GM18870 (cell line): ENCODE data around the gene AMHR2.
"Not testable (repeated sequence)": the region's sequence is repeated elsewhere in the genome, so short reads cannot be mapped to it uniquely, and the experiment has no call there.

Experiments used
- ATAC-seq: cut with Tn5 transposase; IDR thresholded peaks from one replicate; pipeline ENCODE4 v1.9.1; 2021; ENCODE audit warnings: moderate library complexity; ENCODE audit not compliant: unreplicated experiment

The AMHR2 gene

DNA sequence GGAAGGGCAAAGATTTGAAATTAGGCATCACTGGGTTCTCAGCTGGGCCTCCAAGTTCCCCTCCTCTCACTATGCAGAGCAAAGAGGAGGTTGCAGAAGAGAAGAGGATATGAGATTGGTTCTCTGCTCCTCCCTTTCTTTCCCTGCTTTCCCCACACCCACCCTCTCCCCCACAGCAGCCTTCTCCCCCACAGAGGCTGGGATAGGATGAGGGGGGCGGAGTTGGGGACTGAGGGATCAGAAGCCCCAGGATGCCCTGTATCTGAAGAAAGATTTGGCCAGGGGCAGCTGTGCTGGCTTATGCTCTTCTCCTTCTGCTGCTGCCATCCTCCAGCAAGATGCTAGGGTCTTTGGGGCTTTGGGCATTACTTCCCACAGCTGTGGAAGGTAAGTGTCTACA lies at the start of gene AMHR2:
Gene AMHR2 (plus strand): TSS at position 259 of the 400 bp plus-strand sequence. CDS start 80 bp downstream, at position 339.
- no peak for ATAC-seq

DNA sequence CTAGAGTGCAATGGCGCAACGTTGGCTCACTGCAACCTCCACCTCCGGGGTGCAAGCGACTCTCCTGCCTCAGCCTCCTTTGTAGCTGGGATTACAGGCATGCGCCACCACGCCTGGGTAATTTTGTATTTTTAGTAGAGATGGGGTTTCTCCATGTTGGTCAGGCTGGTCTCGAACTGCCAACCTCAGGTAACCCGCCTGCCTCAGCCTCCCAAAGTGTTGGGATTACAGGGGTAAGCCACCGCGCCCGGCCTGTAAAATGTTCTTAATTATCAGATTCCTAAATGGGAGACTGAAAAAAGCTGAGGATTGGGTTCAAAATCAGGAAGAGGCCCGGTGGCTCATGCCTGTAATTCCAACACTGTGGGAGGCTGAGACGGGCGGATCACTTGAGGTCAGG lies 49.4 kb upstream of the AMHR2 start:
- ATAC-seq = not testable (repeated sequence)

DNA sequence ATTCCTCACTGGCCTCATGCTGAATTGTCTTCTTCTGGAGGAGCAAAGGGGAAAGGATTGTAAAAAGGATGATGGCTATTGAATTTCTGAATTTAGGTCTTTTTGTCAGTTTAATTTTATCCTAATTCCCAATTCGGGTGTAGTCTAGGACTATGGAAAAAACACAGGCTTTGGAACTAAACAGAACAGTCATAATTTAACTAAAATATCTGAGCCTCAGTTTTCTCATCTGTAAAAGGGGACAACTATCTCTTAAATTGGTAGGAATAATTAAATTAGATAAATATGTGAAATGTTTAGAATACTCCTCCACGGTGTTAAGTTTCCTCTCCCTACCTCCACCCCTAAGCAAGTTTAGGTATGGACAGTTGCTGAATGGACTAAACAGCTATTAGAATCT lies 46.9 kb upstream of the AMHR2 start:
- no peak for ATAC-seq

DNA sequence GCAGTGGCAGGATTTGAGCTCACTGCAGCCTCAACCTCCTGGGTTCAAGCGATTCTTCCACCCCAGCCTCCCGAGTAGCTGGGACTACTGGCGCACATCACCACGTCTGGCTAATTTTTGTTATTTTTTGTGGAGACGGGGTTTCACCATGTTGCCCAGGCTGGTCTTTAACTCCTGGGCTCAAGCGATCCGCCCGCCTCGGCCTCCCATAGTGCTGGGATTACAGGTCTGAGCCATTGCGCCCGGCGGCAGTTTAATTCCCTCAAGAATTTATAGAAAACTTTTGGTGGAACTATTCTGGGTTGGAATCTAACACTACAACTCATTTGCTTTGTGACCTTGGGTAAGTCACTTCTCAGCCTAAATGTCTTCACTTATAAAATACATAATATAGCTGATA lies 45.4 kb upstream of the AMHR2 start:
- no peak for ATAC-seq

DNA sequence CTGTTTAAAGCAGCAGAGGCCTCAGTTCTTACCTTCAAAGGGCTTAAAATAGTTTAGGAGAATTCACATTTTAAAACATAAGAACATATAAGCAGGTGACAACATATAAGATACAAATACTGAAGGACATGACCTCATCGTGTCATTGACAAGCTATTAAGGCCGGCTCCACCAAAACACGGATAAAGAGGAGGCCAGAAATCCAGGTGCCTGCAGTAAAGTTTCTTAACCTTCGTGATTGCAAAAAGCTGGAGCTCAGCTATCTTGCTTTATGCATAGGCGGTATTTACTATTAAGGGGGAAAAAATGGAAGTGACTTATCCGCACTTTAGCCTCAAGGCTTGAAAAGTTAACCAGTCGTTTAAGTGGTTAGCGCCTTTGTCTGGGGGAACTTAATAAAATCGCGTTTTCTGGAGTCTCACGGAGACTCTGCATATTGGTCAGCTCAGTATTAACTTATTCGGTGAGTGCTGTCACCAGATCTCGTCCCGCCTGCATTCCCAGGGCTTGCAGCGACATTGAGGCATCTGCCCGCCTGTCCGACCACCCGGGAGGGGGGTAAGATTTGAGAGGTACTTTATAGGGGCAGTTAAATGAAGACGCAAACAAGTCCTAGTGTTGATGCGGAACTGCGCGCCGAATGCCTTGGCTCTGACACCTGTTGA lies 44.8 kb upstream of the AMHR2 start:
- peak; percentile 0 for ATAC-seq

DNA sequence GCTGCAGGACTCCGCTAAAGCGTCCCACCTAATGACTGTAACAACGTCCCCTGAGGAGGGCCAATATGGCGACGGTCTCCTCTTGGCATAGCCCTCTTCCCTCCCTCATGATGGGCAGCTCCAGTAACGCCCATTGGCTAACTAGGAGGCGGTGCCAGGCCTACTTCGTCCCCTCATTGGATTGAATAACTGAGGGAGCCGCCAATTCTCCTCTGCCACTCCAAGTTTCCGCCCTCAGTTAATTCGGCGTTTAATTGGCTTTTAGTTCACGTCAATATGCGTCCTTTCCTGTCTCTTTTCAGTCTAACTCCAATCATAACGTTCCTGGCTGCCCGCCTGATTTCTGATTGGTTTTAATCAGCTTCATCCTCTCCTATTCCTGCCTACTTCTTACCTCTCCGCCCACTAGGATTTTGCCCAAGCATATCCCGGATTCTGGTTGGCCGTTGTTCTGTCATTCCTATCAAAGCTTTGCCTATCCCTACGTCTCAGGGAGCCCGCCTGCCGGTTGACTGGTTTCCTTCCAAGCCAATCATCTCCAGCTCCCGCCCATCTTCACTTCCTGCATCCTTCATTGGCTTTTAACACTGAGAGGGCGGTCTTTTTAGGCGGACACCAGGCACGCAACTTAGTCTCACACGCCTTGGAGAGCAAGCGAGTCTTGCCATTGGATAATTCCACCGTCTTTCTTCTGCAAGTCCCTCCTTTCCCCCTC lies 44.1 kb upstream of the AMHR2 start:
- ATAC-seq = peak; percentile 85

DNA sequence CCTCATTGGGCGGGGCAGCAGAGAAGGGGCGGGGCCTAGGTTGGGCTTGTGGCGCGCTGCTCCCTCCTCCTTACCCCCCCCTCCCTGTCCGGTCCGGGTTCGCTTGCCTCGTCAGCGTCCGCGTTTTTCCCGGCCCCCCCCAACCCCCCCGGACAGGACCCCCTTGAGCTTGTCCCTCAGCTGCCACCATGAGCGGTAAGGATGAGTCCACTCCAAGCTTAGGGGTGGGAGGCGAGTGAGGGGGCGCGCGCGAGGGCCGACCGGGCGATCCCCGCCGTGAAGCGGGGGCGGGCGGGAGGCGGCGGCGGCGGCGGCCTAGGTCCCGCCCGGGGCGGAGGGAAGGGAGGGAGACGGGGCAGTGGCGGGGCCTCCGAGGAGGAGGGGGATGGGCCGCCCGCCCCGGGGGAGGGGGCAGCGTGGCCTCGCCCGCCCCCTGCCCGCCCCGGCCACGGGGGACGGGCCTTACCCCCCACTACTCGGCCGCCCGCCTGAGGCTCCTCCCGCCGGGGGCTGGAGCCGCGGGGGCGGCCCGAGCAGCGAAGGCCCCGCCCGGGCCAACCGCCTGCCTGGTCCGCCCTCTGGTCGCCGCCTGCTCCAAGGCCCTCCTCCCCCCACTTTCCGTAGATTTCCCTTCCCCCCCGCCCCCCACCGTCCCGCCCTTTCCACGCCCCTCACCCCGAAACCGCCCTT lies 43.4 kb upstream of the AMHR2 start, which contains the start of gene SP1:
Gene SP1 (plus strand): TSS at position 73 of the 690 bp plus-strand sequence. CDS start 116 bp downstream, at position 189.
- no peak for ATAC-seq

DNA sequence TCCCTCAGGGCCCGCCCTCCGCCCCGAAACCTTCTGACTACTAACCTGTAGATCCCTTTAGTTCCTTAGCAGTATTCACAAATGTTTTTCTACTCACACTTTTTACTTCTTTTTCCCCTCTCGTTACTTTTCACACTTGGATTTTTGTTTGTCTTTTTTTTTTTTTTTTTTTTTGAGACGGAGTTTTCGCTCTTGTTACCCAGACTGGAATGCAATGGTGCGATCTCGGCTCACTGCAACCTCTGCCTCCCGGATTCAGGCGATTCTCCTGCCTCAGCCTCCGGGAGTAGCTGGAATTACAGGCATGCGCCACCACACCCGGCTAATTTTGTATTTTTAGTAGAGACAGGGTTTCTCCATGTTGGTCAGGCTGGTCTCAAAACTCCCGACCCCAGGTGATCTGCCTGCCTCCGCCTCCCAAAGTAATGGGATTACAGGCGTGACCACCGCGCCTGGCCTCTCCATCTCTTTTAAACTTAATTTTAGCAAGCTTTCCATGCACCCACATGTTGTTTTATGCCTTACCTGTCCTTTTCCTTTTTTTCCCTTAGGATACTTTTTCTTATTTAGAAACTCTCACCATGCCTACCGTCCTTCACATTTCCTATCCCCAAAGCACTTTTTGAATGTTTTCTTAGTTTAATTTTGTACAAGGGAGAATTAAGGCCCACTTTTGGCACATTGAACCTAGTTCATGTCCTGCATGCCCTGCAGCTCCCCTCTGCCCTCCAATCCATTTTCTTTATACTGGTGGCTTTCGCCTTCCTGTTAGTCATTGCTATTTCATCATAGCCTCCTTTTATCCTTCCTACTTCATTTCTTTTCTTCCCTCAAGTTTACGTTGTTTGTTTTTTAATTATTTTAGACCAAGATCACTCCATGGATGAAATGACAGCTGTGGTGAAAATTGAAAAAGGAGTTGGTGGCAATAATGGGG lies 42.6 kb upstream of the AMHR2 start:
- ATAC-seq = no peak

DNA sequence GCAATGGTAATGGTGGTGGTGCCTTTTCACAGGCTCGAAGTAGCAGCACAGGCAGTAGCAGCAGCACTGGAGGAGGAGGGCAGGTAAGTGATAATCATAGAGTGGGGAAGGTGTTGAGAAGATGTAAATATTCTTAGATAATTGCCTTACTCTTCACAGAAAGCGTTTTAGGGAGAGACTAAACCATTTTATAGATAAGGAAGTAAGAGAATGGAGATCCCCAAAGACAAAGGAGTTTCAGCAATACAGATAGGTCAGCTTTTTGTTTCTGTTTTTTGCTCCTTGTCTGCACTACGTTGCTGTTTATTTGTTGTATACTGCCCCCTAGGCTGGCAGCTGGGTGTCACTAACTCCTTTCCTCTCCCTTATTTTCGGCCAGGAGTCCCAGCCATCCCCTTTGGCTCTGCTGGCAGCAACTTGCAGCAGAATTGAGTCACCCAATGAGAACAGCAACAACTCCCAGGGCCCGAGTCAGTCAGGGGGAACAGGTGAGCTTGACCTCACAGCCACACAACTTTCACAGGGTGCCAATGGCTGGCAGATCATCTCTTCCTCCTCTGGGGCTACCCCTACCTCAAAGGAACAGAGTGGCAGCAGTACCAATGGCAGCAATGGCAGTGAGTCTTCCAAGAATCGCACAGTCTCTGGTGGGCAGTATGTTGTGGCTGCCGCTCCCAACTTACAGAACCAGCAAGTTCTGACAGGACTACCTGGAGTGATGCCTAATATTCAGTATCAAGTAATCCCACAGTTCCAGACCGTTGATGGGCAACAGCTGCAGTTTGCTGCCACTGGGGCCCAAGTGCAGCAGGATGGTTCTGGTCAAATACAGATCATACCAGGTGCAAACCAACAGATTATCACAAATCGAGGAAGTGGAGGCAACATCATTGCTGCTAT lies 41.7 kb upstream of the AMHR2 start:
- ATAC-seq = no peak

DNA sequence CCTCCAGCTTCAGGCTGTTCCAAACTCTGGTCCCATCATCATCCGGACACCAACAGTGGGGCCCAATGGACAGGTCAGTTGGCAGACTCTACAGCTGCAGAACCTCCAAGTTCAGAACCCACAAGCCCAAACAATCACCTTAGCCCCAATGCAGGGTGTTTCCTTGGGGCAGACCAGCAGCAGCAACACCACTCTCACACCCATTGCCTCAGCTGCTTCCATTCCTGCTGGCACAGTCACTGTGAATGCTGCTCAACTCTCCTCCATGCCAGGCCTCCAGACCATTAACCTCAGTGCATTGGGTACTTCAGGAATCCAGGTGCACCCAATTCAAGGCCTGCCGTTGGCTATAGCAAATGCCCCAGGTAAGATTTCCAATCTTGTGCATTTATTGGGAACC lies 40.4 kb upstream of the AMHR2 start:
- ATAC-seq = no peak

DNA sequence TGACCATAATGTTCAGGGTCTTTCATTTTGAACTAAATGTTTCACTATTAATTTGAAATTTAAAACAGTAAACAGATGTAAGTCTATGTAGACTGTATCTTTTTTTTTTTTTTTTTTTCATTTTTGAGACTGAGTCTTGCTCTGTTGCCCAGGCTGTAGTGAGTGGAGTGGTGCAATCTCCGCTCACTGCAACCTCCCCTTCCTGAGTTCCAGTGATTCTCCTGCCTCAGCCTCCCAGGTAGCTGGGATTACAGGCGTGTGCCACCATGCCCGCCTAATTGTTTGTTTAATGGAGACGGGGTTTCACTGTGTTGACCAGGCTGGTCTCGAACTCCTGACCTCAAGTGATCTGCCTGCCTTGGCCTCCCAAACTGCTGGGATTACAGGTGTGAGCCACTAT lies 37.3 kb upstream of the AMHR2 start:
- ATAC-seq = not testable (repeated sequence)

DNA sequence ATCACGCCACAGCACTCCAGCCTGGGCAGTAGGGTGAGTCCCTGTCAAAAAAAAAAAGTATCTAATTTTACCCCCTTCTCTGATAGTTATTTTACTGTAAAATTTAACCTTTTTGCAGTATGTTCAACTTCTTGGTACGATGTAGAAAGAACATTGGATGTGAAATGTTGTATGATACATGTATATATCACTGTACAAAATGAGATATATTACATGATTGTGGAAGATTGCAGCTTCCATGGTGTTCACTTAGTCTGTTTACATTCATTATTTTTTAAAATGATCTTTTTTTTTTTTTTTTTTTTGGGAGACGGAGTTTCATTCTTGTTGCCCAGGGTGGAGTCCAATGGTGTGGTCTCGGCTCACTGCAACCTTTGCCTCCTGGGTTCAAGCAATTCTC lies 34.7 kb upstream of the AMHR2 start:
- ATAC-seq = no peak

DNA sequence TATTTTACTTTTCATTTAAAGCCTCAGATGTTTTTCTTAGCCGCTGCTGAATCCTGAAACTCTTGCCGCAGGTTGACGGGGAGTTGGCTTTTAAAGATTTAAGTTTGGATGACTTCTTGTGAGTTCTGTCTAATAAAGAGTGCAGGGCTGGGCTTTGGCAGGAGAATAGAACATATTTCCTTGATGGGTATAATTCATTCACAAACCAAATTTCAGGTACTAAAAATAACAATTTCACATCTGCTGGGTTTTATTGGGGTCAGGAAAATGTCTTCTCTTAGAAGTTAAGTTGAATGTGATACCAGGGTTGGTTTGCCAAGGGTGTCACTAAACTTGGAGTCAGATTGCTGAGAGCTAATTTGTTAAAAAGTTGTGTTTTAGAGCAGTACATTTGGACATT lies 34.0 kb upstream of the AMHR2 start:
- ATAC-seq = no peak

DNA sequence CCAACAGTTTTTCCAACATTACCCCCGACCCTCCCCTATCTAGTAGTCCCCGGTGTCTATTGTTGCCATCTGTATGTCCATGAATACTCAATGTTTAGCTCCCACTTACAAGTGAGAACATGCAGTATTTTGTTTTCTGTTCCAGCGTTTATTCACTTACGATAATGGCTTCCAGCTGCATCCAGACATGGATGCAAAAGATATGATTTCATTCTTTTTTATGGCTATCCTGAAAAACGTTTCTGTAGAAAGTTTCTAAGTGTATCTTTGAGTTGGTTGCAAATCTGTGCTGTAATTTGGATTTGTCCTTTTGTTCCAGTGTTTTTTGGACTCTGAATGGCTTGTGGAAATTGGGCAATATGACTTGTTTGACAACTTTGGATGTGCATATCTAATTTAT lies 31.9 kb upstream of the AMHR2 start:
- no peak for ATAC-seq

DNA sequence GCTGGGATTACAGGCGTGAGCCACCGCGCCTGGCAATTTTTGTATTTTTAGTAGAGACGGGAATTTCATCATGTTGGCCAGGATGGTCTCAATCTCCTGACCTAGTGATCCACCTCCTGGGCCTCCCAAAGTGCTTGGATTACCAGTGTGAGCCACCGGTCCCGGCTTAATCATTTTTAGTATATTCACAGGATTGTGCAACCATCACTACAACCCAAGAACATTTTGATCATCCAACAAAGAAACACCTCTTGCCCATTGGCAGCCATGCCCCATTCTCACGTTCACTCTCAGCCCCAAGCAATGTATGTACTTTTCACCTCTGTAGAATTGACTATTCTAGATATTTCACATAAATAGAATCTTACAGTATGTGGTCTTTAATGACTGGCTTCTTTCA lies 23.8 kb upstream of the AMHR2 start:
- no peak for ATAC-seq

DNA sequence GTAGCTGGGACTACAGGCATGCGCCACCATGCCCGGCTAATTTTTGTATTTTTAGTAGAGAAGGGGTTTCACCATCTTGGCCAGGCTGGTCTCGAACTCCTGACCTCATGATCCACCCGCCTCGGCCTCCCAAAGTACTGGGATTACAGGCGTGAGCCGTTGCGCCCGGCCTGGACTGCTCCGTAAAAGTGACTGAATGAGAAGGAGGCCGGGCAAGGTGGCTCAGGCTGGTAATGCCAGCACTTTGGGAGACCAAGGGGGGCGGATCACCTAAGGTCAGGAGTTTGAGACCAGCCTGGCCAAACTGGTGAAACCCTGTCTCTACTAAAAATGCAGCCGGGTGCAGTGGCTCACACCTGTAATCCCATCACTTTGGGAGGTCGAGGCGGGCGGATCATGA lies 21.3 kb upstream of the AMHR2 start:
- ATAC-seq = not testable (repeated sequence)

DNA sequence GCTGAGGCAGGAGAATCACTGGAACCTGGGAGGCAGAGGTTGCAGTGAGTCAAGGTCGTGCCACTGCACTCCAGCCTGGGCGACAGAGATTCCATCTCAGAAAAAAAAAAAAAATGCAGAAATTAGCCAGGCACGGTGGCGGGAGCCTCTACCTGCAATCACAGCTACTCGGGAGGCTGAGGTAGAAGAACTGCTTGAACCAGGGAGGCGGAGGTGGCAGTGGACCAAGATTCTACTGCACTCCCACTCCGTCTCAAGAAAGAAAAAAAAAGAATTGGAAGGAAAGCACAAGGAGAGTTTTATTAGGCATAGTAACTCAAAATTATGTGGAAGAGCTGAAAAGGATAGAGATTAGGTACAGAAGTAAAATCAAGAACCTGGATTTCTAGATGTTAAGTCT lies 20.8 kb upstream of the AMHR2 start:
- no peak for ATAC-seq

DNA sequence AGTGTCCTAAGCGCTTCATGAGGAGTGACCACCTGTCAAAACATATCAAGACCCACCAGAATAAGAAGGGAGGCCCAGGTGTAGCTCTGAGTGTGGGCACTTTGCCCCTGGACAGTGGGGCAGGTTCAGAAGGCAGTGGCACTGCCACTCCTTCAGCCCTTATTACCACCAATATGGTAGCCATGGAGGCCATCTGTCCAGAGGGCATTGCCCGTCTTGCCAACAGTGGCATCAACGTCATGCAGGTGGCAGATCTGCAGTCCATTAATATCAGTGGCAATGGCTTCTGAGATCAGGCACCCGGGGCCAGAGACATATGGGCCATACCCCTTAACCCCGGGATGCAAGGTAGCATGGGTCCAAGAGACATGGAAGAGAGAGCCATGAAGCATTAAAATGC lies 12.7 kb upstream of the AMHR2 start:
- no peak for ATAC-seq

DNA sequence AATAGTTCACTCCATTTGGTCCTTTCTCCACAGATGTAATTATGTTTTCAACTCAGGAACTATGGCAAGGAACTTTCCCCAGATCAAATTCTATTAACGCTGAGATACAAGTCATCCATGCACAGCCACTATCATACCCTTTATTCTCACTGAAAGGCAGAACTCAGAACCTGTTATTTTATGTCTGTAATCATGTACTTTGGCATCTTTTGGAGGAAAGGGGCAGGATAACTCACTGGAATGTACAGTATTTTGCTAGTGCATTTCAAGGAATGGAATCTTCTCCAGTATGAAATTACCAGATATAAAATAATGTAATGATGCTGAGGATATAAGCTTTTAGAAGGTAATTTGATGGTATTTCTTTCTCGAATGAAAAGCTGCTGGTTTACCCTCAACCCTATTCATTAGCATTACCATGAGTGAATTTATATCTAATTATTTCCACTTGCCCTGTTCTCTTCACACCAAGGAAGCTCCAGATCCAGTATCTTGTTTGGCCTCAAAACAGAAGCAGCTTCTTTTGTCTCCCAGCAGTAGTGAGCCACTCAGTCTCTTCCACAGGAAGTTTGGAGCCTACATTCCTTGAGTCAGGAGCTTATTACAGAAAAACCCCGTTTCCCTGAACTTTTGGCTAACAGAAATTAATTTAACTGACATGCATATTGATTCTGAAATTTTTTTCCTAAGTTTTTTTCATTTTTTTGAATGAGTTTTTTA lies 10.0 kb upstream of the AMHR2 start:
- no peak for ATAC-seq
